Adrenal gland (tissue), 5 donors: ENCODE measurements around the gene IGHMBP2.

Experiments used
- CTCF ChIP-seq, 6 experiments: fragments of 450-650 bp in 4 of 6; fragments of 200-600 bp in 2 of 6; sonication (generic) in 1 of 6; IDR thresholded peaks; 1 replicate in 5 of 6; 2 replicates in 1 of 6; pipeline versions ENCODE4 v1.5.1 to v1.8.0; 2016 to 2021; ENCODE audit warnings: antibody characterized with exemption in 6 of 6, mild to moderate bottlenecking in 2 of 6, moderate library complexity in 1 of 6
- POLR2A ChIP-seq, 2 donors: fragments of 450-650 bp; IDR thresholded peaks; one replicate each; pipeline ENCODE4 v1.6.1; 2017; ENCODE audit warnings: antibody characterized with exemption in 2 of 2, mild to moderate bottlenecking in 2 of 2, moderate library complexity in 1 of 2
- donor health status: DM: no; HTN: no; CAD: no.

- no peak for TF ChIP-seq CTCF (IDR thresholded peaks at IDR 0.05)
- TF ChIP-seq POLR2A (IDR thresholded peaks at IDR 0.05), result no peak
Observed at GRCh38 chr11:68890490-68891231, 13.0 kb upstream of the IGHMBP2 start.
